ENCODE data around the gene ERAL1. TPM values are rescaled to one million over a fixed set of nuclear protein-coding genes. Genes with fewer than 3 reads are reported as not detected.

Gene ERAL1
- total and polyA plus RNA-seq, 2 of the 13 experiments (the other 11 are each of a cell fraction or from before 2014, with no cell fraction given), result 46.9 to 72.2 TPM

- TF ChIP-seq PHF21A (CRISPR knock-in tag; IDR thresholded peaks at IDR 0.05) (no peak; the same call in none of the 2 replicates), ZNF841 (CRISPR knock-in tag; IDR thresholded peaks at IDR 0.05; ENCODE audit: borderline replicate concordance) (peak; percentile 79; the same call in 1 of the 2 replicates), ZNF572 (CRISPR knock-in tag; IDR thresholded peaks at IDR 0.05) (no peak), ZMYM3 (CRISPR knock-in tag; IDR thresholded peaks at IDR 0.05) (no peak), CREB3 (CRISPR knock-in tag; IDR thresholded peaks at IDR 0.05) (no peak), FLYWCH1 (CRISPR knock-in tag; IDR thresholded peaks at IDR 0.05) (no peak), ATF7 (IDR thresholded peaks at IDR 0.05) (no peak), ATF7 (CRISPR knock-in tag; IDR thresholded peaks at IDR 0.05) (no peak), MLXIP (CRISPR knock-in tag; IDR thresholded peaks at IDR 0.05; ENCODE audit: borderline replicate concordance) (no peak; the same call in 1 of the 2 replicates), MNT (IDR thresholded peaks at IDR 0.05) (no peak), CC2D1A (CRISPR knock-in tag; IDR thresholded peaks at IDR 0.05) (no peak), ZNF331 (CRISPR knock-in tag; IDR thresholded peaks at IDR 0.05) (no peak), ZNF720 (CRISPR knock-in tag; IDR thresholded peaks at IDR 0.05) (no peak), KAT7 (CRISPR knock-in tag; IDR thresholded peaks at IDR 0.05; ENCODE audit: borderline replicate concordance) (0 out of 2 replicates have a peak, but pooled peaks have one; percentile 27), ZNF30 (CRISPR knock-in tag; IDR thresholded peaks at IDR 0.05) (peak; percentile 42; the same call in 1 of the 2 replicates), ATF6 (CRISPR knock-in tag; conservative IDR thresholded peaks at IDR 0.05) (no peak), MIER2 (CRISPR knock-in tag; IDR thresholded peaks at IDR 0.05) (no peak), AHR (CRISPR knock-in tag; IDR thresholded peaks at IDR 0.05) (no peak; the same call in 1 of the 2 replicates), HHEX (CRISPR knock-in tag; IDR thresholded peaks at IDR 0.05) (no peak), MATR3 (CRISPR knock-in tag; IDR thresholded peaks at IDR 0.05) (no peak), ZMYM4 (CRISPR knock-in tag; IDR thresholded peaks at IDR 0.05) (peak; percentile 53), FOXP1 (IDR thresholded peaks at IDR 0.05) (no peak), FOXP1 (CRISPR knock-in tag; IDR thresholded peaks at IDR 0.05) (no peak), ZNF878 (CRISPR knock-in tag; IDR thresholded peaks at IDR 0.05) (0 out of 2 replicates have a peak, but pooled peaks have one; percentile 22), ZNF3 (CRISPR knock-in tag; IDR thresholded peaks at IDR 0.05) (no peak), ZBTB21 (CRISPR knock-in tag; IDR thresholded peaks at IDR 0.05) (no peak)
Observed at GRCh38 chr17:28896884-28897768, 42.3 kb downstream of the ERAL1 start, which contains the start of gene FLOT2 (continued).

Measured in HepG2 (cell line).